DND-41 (cell line): ENCODE results near the gene NEK2.

Source experiments
- EZH2 ChIP-seq: IDR thresholded peaks from 3 replicates; pipeline ENCODE4 v1.6.1; 2012; ENCODE audit warnings: borderline replicate concordance, low read depth, mild to moderate bottlenecking, moderate library complexity, low read length, inconsistent platforms; ENCODE audit not compliant: severe bottlenecking
- TF ChIP-seq, protein P1 (sequence below): IDR thresholded peaks from 2 replicates; pipeline ENCODE4 v1.5.1; 2012; ENCODE audit warnings: borderline replicate concordance, low read length, moderate library complexity, mild to moderate bottlenecking; ENCODE audit not compliant: poor library complexity, severe bottlenecking; ENCODE audit errors: extremely low read depth

DNA sequence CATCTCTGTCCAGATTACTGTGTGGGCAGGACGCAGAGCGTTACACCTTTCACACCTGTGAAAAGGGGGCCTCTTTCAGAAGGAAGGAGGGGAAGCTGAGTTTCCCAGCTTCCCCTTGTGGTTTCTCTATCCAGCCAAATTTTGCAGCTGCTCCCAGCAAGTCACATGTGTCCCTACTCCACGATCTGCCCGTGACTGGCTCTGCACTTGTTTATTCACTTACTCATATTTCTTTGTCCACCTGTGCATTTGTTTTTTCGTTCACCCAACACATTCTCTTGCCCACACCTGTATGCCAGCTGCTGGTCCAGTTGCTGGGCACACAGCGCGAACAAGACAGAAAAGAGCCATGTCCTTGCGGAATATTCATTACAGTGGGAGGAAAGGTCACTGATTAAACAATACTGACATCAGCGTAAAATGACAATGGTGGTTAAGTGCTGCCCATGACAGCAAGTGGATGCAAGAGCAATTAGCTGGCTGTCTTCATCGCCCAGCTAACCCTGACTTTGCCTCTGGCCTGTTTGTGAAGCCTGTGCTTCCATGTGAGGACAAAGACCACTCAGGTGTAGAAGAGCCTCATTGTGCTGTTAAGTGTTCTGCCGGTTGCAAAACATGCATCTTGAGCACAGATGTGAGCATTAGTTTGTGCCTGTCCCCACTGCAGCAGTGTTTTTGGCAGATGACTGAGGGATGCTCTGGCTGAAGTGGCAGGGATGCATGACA lies 28.6 kb upstream of the NEK2 start:
- TF ChIP-seq, protein P1, sequence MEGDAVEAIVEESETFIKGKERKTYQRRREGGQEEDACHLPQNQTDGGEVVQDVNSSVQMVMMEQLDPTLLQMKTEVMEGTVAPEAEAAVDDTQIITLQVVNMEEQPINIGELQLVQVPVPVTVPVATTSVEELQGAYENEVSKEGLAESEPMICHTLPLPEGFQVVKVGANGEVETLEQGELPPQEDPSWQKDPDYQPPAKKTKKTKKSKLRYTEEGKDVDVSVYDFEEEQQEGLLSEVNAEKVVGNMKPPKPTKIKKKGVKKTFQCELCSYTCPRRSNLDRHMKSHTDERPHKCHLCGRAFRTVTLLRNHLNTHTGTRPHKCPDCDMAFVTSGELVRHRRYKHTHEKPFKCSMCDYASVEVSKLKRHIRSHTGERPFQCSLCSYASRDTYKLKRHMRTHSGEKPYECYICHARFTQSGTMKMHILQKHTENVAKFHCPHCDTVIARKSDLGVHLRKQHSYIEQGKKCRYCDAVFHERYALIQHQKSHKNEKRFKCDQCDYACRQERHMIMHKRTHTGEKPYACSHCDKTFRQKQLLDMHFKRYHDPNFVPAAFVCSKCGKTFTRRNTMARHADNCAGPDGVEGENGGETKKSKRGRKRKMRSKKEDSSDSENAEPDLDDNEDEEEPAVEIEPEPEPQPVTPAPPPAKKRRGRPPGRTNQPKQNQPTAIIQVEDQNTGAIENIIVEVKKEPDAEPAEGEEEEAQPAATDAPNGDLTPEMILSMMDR: no peak
- TF ChIP-seq EZH2: no peak
